Activated naive CD4-positive, alpha-beta T cell treated with anti-CD3 and anti-CD28 coated beads, Interleukin-2, amount 50 U/mL, for 24 hours (primary cell): ENCODE results near the gene GSTA5.
"Not testable (repeated sequence)": the region's sequence is repeated elsewhere in the genome, so short reads cannot be mapped to it uniquely, and the experiment has no call there.

Experiments
- H3K27ac Mint-ChIP-seq: one replicate; pipeline ENCODE4 v1.8.0; 2021; ENCODE audit warnings: mild to moderate bottlenecking, mixed read lengths
- H3K27me3 Mint-ChIP-seq: one replicate; pipeline ENCODE4 v1.8.0; 2021; ENCODE audit warnings: mixed read lengths
- H3K36me3 Mint-ChIP-seq: one replicate; pipeline ENCODE4 v1.8.0; 2021; ENCODE audit warnings: mixed read lengths
- H3K4me1 Mint-ChIP-seq: one replicate; pipeline ENCODE4 v1.8.0; 2021; ENCODE audit warnings: mixed read lengths
- H3K4me3 Mint-ChIP-seq: one replicate; pipeline ENCODE4 v1.8.0; 2021; ENCODE audit warnings: mild to moderate bottlenecking, mixed read lengths
- H3K9me3 Mint-ChIP-seq: one replicate; pipeline ENCODE4 v1.8.0; 2021; ENCODE audit warnings: mixed read lengths

Gene GSTA5

DNA sequence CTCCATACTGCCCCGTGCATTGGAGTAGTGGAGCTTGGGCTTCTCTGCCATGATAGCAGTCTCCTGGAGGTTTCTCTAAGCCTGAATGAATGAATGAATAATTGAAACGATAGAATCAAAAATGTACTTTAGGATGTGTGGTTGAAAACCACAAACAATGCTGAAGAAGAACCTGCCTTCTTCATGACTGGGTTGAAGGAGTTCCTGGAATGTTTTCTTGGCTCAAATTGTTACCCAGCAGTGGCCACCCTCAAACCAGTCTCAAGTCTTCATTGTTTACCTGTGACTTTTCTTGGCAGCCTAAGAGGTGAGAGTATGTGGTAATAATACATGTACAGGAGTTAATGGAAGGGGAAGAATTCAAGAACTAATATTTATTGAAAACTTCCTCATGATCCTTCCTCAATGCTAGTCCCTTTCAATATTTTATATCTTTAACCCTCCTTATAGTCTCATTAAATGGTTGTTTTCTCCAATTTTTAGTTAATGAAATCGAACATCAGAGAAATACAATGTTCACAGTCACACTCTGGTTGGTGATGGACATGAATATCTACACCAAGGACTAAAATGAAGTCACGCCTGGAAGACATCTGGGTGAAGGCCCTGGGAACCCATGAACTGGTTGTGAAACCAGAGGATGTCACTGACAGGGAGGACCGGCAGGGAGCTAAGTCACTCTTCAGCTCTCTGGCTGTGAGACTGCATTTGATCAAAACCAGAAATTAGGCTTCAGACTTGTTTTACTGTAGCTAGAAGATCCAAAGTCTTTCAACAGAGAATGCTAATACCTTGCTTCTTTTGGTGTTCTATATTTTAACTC is at the start of gene GSTA5:
Gene GSTA5 (minus strand): TSS at position 51 of the 823 bp plus-strand sequence.
- H3K27me3 Mint-ChIP-seq = peaks cover 10% of the 10 kb centered on the region
- H3K36me3 Mint-ChIP-seq = no peaks in the 10 kb centered on the region
- no peaks in the 10 kb centered on the region for H3K4me1 Mint-ChIP-seq
- no peak within 1 kb of the TSS for H3K4me3 Mint-ChIP-seq
- H3K27ac Mint-ChIP-seq = no peak within 1 kb of the TSS
- H3K9me3 Mint-ChIP-seq = no peaks in the 10 kb centered on the region

DNA sequence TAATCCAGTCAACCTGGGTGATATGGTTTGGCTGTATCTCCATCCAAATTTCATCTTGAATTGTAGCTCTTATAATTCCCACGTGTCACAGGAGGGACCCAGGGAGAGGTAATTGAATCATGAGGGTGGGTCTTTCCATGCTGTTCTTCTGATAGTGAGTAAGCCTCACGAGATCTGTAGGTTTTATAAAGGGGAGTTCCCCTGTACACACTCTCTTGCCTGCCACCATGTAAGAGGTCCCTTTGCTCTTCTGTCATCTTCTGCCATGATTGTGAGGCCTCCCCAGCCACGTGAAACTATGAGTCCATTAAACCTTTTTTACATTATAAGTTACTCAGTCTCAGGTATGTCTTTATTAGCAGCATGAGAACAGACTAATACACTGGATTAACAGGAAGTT is 49.4 kb upstream of the GSTA5 start:
- H3K4me3 Mint-ChIP-seq = no peak overlapping the region
- H3K27ac Mint-ChIP-seq = no peak overlapping the region
- no peaks in the 10 kb centered on the region for H3K36me3 Mint-ChIP-seq
- H3K9me3 Mint-ChIP-seq = no peaks in the 10 kb centered on the region
- H3K4me1 Mint-ChIP-seq = no peaks in the 10 kb centered on the region
- no peaks in the 10 kb centered on the region for H3K27me3 Mint-ChIP-seq

DNA sequence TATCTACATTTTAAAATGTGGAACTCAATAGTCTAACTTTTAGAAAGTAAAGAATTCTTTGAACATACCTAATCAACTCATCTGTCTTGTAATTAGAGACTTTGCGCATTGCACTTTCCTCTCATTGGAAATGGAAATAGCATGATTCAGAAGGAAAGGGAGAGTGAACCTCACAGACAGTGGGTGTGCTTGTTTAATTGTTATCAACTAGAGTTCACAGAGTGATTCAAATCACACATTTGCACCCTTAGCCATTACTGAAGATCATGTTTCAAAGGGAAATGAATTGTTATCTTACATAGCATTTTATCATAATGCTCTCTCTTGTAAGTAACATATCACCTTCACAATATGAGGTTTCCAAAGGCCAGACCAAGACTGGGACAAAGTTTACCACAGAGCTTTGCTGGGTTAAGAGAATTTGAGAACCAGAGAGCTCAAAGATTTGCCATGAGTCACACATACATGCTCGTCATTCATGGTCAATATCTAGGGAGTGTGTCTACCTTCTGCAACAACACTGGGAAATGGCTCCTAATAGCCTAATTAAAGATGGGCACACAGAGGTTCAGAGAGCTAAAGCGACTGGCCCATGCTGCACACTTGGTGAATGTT is 47.4 kb upstream of the GSTA5 start:
- no peak overlapping the region for H3K27ac Mint-ChIP-seq
- no peaks in the 10 kb centered on the region for H3K27me3 Mint-ChIP-seq

DNA sequence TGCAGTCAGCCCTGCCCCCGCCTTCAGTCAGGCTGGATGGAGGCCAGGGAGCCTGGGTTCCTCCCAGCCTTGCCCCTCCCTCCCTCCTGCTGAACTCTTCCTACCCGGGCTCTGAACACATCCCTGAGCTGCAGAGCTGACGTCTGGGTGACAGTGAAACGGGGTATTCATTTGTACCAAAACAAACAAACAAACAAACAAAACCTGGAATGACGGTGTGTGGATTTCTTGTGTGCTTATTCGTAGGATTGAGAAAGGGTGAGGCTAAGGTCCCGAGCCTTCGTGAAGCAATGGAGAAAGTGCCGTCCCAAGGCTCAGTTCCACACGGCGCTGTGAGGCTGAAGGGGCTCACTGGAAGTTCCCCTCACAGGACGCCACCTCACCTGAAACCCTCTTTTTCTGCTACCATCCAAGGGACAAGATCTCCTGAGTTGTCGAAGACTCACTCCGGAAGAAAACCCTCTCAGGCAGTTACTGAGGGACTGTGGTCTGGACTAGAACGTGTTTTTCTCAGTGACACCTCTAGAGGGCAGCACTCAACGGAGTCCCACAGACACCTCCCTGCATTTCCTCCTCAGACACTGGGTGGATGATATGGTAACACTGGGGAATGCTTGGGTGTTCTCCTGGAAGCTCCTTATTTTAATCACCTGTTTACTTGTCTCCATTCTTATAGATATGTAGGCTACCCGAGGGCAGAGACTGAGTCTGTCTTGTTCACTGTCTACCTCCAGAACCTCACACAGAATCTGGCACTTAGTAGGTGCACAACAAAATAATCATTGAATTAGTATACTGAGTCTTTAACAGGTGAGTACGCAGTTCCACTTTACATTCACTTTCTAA is 41.6 kb upstream of the GSTA5 start:
- Mint-ChIP-seq H3K4me3 (peak overlapping the region; percentile 84), H3K27ac (no peak overlapping the region), H3K4me1 (no peaks in the 10 kb centered on the region), H3K9me3 (no peaks in the 10 kb centered on the region), H3K27me3 (no peaks in the 10 kb centered on the region), H3K36me3 (no peaks in the 10 kb centered on the region)

More for the DNA sequence above, 47.4 kb upstream of the GSTA5 start:
- no peaks in the 10 kb centered on the region for H3K4me1 Mint-ChIP-seq
- H3K36me3 Mint-ChIP-seq = no peaks in the 10 kb centered on the region
- H3K9me3 Mint-ChIP-seq = no peaks in the 10 kb centered on the region
- H3K4me3 Mint-ChIP-seq = no peak overlapping the region

DNA sequence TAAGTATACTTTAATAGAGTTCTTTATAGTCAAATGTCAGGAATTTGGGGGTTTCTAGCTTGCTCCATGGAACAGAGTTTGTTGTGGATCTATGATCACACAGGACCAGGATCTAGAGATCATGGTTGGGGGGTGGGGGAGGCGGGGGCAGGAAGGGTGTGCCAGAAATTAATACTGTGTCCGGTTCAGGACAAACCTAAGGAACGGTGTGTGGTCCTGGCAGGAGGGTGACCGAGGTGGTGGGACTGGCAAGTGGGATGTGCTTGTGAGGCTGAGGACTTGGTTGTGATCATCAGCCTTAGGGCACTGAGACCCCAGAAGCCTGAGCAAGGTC is 41.0 kb upstream of the GSTA5 start:
- Mint-ChIP-seq H3K9me3 (no peaks in the 10 kb centered on the region), H3K36me3 (no peaks in the 10 kb centered on the region), H3K4me3 (peak overlapping the region; percentile 84), H3K4me1 (no peaks in the 10 kb centered on the region), H3K27ac (no peak overlapping the region), H3K27me3 (no peaks in the 10 kb centered on the region)

DNA sequence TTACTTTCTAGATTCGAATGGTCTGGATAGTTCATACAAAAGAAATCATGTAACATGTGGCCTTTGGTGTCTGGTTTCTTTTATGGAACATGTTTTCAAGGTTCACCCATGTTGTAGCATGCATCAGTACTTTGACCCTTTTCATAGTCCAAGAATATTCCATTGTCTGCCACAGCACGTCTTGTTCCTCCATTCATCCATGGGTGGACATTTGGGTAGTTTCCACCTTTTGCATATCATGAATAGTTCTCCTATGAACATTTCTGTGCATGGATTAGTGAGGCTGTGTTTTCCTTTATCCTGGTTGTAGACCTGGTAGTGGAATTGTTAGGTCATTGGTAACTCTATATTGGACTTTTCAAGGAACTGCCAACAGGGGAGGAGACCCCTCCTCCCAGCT is 37.2 kb upstream of the GSTA5 start:
- H3K27ac Mint-ChIP-seq = no peak overlapping the region
- no peaks in the 10 kb centered on the region for H3K4me1 Mint-ChIP-seq
- H3K27me3 Mint-ChIP-seq = peaks cover 2% of the 10 kb centered on the region
- no peaks in the 10 kb centered on the region for H3K36me3 Mint-ChIP-seq
- no peaks in the 10 kb centered on the region for H3K9me3 Mint-ChIP-seq
- no peak overlapping the region for H3K4me3 Mint-ChIP-seq

DNA sequence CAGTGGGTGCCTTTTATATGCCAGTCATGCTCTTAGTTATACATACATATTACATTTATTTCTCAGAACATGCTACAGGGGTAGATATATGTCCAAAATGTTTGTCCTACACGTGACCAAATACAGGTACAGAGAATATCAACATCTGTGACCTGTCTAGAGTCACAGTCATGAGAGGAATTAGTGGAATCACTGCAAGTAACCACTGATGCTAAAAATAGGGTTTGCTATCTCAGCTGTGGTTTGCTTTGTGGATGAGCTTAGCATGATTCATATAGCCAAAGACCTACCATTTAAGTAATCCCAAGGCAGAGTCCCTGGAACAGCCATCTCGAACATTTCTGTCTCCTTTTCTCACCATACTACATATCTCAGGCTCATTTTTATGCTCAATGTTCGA is 36.6 kb upstream of the GSTA5 start:
- Mint-ChIP-seq H3K27me3 (peaks cover 2% of the 10 kb centered on the region), H3K36me3 (no peaks in the 10 kb centered on the region), H3K9me3 (no peaks in the 10 kb centered on the region), H3K27ac (no peak overlapping the region), H3K4me1 (no peaks in the 10 kb centered on the region), H3K4me3 (no peak overlapping the region)

DNA sequence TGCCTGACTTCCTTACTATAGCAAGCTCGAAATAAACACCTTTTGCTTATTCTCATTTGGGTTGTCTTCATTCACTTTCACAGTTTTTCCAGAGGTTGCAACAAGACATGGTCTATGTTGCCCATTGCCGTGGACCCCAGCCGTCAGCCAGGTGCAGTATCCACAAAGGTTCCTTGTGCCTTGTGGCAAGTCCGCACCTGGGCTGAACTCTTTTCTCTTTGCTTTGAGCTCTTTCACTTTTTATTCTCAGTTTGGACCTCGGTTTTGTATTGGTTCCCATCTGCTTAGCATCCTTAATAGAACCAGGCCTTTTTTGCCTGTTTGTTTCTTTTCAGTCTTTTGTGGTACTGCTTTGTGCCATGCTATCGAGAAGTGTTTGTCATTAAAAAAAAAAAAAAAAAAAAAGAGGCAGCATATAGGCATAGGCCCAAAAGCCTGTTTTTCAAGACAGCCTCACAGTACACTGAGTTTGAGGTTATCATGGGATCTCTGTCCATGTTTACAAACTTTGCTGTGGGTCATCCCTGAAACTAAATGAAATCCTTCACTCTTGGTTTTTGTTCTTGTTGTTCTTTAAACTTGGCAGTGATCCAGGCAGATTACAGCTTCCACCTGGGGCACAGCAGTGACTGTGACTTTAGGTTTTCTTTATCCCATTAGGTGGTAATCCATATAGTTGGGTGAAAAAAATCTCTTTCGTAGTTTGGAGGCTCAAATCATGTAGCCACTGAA is 35.6 kb upstream of the GSTA5 start:
- H3K27ac Mint-ChIP-seq = no peak overlapping the region
- H3K36me3 Mint-ChIP-seq = no peaks in the 10 kb centered on the region
- H3K4me3 Mint-ChIP-seq = no peak overlapping the region
- no peaks in the 10 kb centered on the region for H3K4me1 Mint-ChIP-seq
- no peaks in the 10 kb centered on the region for H3K9me3 Mint-ChIP-seq
- peaks cover 5% of the 10 kb centered on the region for H3K27me3 Mint-ChIP-seq

DNA sequence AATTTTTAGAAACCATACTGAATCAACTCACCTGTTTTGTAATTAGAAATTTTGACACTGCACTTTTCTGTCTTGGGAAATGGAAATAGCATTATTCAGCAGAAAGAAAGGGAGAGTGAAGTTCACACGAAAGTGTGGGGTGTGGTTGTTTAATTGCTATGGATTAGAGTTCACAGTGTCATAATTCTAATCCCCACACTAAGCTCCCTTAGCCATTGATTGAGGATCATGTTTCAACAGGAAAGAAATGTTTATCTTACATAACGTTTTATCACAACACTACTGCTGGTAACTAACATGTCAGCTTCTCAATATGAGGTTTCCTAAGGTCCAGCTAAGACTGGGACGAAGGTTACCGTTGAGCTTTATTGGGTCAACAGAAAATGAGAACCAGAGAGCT is 31.4 kb upstream of the GSTA5 start:
- Mint-ChIP-seq H3K27ac (no peak overlapping the region), H3K4me1 (no peaks in the 10 kb centered on the region)

DNA sequence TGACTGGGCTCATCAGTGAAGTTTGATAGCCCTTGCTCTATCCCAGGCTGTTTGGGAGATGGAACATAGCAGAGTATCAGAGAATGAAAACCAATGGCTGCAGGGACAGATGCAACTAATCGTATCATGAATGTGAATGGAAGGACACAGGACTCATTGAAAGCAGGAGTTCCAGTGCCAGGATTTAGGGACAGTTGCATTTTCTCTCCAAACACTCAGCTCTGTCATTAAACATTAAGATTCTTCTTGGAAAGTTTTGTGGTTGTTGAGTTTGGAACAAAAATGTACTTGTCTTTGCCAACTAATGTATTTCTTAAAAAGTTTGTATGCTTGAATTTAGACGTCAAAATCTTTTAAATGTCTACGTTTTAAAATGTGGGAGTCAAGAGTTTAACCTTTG is 31.0 kb upstream of the GSTA5 start:
- no peaks in the 10 kb centered on the region for H3K36me3 Mint-ChIP-seq
- no peaks in the 10 kb centered on the region for H3K9me3 Mint-ChIP-seq
- peaks cover 5% of the 10 kb centered on the region for H3K27me3 Mint-ChIP-seq
- no peaks in the 10 kb centered on the region for H3K4me1 Mint-ChIP-seq
- H3K4me3 Mint-ChIP-seq = no peak overlapping the region
- H3K27ac Mint-ChIP-seq = no peak overlapping the region

More for the DNA sequence above, 31.4 kb upstream of the GSTA5 start:
- peaks cover 5% of the 10 kb centered on the region for H3K27me3 Mint-ChIP-seq
- no peak overlapping the region for H3K4me3 Mint-ChIP-seq
- H3K36me3 Mint-ChIP-seq = no peaks in the 10 kb centered on the region
- H3K9me3 Mint-ChIP-seq = no peaks in the 10 kb centered on the region

DNA sequence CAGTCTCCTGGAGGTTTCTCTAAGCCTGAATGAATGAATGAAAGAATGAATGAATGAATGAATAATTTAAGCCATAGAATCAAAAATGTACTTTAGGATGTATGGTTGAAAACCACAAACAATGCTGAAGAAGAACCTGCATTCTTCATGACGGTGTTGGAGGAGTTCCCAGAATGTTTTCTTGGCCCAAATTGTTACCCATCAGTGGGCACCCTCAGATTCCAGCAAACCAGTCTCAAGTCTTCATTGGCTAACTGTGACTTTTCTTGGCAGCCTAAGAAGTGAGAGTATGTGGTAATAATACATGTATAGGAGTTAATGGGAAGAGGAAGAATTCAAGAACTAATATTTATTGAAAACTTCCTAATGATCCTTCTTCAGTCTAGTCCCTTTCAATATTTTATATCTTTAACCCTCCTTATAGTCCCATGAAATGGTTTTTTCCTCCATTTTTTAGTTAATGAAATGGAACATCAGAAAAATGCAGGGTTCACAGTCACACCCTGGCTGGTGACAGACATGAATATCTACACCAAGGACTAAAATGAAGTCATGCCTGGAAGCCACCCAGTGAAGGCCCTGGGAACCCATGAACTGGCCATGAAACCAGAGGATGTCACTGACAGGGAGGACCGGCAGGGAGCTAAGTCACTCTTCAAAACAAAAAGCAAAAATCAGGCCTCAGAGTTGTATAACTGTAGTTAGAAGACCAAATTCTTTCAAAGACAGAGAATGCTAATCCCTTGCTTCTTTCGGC is 29.9 kb upstream of the GSTA5 start:
- not testable (repeated sequence) for H3K9me3 Mint-ChIP-seq, H3K4me1 Mint-ChIP-seq, H3K27me3 Mint-ChIP-seq, H3K27ac Mint-ChIP-seq, H3K36me3 Mint-ChIP-seq, H3K4me3 Mint-ChIP-seq

DNA sequence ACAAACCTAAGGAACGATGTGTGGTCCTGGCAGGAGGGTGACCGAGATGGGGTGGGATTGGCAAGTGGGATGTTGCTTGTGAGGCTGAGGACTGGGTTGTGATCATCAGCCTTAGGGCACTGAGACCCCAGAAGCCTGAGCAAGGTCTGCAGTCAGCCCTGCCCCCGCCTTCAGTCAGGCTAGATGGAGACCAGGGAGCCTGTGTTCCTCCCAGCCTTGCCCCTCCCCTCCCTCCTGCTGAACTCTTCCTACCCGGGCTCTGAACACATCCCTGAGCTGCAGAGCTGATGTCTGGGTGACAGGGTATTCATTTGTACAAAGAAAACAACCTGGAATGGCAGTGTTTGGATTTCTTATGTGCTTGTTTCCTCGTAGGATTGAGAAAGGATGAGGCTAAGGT is 28.3 kb upstream of the GSTA5 start:
- not testable (repeated sequence) for H3K27ac Mint-ChIP-seq, H3K4me3 Mint-ChIP-seq, H3K9me3 Mint-ChIP-seq, H3K4me1 Mint-ChIP-seq, H3K27me3 Mint-ChIP-seq, H3K36me3 Mint-ChIP-seq

DNA sequence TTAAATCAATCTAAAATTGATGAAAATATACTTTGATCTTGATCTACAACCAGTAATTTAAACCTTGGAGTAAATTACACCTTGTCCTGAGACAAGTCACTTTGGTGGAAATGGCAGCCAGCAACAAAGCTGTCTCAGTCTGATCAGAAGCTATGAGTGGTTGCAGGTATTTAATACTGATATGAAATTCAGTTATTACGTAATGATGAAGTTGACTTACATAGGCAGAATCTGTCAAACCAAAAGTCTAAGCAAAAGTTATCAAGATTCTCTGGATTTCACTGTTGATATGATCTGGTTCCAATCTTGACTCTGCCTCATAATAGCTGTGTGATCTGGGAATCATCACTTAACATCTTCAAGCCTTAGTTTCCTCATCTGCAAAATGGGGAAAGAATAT is 27.6 kb upstream of the GSTA5 start:
- H3K9me3 Mint-ChIP-seq = no peaks in the 10 kb centered on the region
- no peaks in the 10 kb centered on the region for H3K4me1 Mint-ChIP-seq

DNA sequence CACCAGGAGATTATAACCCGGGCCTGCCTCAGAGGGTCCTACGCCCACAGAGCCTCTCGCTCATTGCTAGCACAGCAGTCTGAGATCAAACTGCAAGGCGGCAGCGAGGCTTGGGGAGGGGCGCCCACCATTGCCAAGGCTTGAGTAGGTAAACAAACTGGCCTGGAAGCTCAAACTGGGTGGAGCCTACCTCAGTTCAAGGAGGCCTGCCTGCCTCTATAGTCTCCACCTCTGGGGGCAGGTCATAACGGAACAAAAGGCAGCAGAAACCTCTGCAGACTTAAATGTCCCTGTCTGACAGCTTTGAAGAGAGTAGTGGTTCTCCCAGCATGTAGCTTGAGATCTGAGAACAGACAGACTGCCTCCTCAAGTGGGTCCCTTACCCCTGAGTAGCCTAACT is 20.5 kb upstream of the GSTA5 start:
- H3K4me1 Mint-ChIP-seq, H3K27ac Mint-ChIP-seq, H3K4me3 Mint-ChIP-seq, H3K9me3 Mint-ChIP-seq, H3K36me3 Mint-ChIP-seq: not testable (repeated sequence)
- peaks cover 33% of the 10 kb centered on the region for H3K27me3 Mint-ChIP-seq

More for the DNA sequence above, 27.6 kb upstream of the GSTA5 start:
- Mint-ChIP-seq H3K36me3 (no peaks in the 10 kb centered on the region), H3K27me3 (peaks cover 8% of the 10 kb centered on the region), H3K4me3 (no peak overlapping the region), H3K27ac (no peak overlapping the region)

DNA sequence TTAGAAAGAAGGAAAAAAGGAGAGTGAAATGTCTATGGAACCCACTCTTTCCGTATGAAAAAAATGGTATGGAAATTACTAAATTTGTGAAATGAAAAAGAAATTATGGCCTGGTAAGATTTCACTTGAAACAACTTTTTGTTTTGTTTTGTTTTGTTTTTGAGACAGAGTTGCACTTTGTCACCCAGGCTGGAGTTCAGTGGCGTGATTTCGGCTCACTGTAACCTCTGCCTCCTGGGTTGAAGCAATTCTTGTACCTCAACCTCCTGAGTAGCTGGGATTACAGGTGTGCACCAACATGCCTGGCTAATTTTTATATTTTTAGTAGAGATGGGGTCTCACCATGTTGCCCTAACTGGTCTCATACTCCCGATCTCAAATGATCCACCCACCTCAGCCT is 17.8 kb upstream of the GSTA5 start:
- Mint-ChIP-seq H3K4me3 (no peak overlapping the region), H3K27ac (no peak overlapping the region), H3K27me3 (peaks cover 44% of the 10 kb centered on the region), H3K4me1 (no peaks in the 10 kb centered on the region), H3K36me3 (no peaks in the 10 kb centered on the region), H3K9me3 (no peaks in the 10 kb centered on the region)
